SK-N-SH treated with all-trans-retinoic acid at 6 μM for 48 hours (cell line): ENCODE data around the gene HDAC4.

Source experiments
- ARNTL ChIP-seq: fragments of 450-650 bp; formaldehyde crosslinking; IDR thresholded peaks from 2 replicates; pipeline ENCODE4 v1.5.0; 2020; ENCODE audit warnings: low read depth, mild to moderate bottlenecking, moderate library complexity, borderline replicate concordance
- CREB5 ChIP-seq: fragments of 250-450 bp; sonication (Bioruptor Pico); IDR thresholded peaks from 2 replicates; pipeline ENCODE4 v1.5.1; 2020; ENCODE audit warnings: low read depth, mild to moderate bottlenecking, moderate library complexity
- CSDC2 ChIP-seq: fragments of 250-450 bp; sonication (Bioruptor Pico); IDR thresholded peaks from 2 replicates; pipeline ENCODE4 v1.5.0; 2020; ENCODE audit warnings: mild to moderate bottlenecking, moderate library complexity
- ESRRG ChIP-seq: fragments of 250-450 bp; sonication (Bioruptor Pico); IDR thresholded peaks from 2 replicates; pipeline ENCODE4 v1.6.1; 2021; ENCODE audit warnings: mild to moderate bottlenecking
- ISL1 ChIP-seq: fragments of 250-450 bp; sonication (Bioruptor Pico); IDR thresholded peaks from 2 replicates; pipeline ENCODE4 v2.1.2; 2022; ENCODE audit warnings: mild to moderate bottlenecking, moderate library complexity
- OSR1 ChIP-seq: fragments of 250-450 bp; sonication (Bioruptor Pico); IDR thresholded peaks from 2 replicates; pipeline ENCODE4 v1.8.0; 2022; ENCODE audit warnings: moderate library complexity, mild to moderate bottlenecking, inconsistent platforms
- PATZ1 ChIP-seq: fragments of 250-450 bp; sonication (Bioruptor Pico); IDR thresholded peaks from 2 replicates; pipeline ENCODE4 v1.8.0; 2020; ENCODE audit warnings: mild to moderate bottlenecking, moderate library complexity, borderline replicate concordance
- PPARA ChIP-seq: fragments of 250-450 bp; sonication (Bioruptor Pico); IDR thresholded peaks from 2 replicates; pipeline ENCODE4 v1.5.0; 2020; ENCODE audit warnings: mild to moderate bottlenecking, borderline replicate concordance
- RARB ChIP-seq: fragments of 250-450 bp; sonication (Bioruptor Pico); IDR thresholded peaks from 2 replicates; pipeline ENCODE4 v1.8.0; 2021; ENCODE audit warnings: mild to moderate bottlenecking, moderate library complexity
- TOX ChIP-seq: fragments of 250-450 bp; sonication (Bioruptor Pico); IDR thresholded peaks from 2 replicates; pipeline ENCODE4 v1.8.0; 2021; ENCODE audit warnings: mild to moderate bottlenecking, moderate library complexity, borderline replicate concordance
- ZFP3 ChIP-seq: fragments of 250-450 bp; sonication (Bioruptor Pico); IDR thresholded peaks from 2 replicates; pipeline ENCODE4 v1.5.0; 2020; ENCODE audit warnings: mild to moderate bottlenecking, moderate library complexity
- ZNF70 ChIP-seq: fragments of 450-650 bp; formaldehyde crosslinking; IDR thresholded peaks from 2 replicates; pipeline ENCODE4 v1.5.0; 2020; ENCODE audit warnings: mild to moderate bottlenecking, moderate library complexity
- ZNF8 ChIP-seq: fragments of 450-650 bp; formaldehyde crosslinking; IDR thresholded peaks from 2 replicates; pipeline ENCODE4 v1.5.0; 2020; ENCODE audit warnings: mild to moderate bottlenecking, moderate library complexity
- TF ChIP-seq, protein P1 (sequence below): fragments of 250-450 bp; sonication (Bioruptor Pico); IDR thresholded peaks from 2 replicates; pipeline ENCODE4 v1.5.0; 2020; ENCODE audit warnings: mild to moderate bottlenecking, moderate library complexity

DNA sequence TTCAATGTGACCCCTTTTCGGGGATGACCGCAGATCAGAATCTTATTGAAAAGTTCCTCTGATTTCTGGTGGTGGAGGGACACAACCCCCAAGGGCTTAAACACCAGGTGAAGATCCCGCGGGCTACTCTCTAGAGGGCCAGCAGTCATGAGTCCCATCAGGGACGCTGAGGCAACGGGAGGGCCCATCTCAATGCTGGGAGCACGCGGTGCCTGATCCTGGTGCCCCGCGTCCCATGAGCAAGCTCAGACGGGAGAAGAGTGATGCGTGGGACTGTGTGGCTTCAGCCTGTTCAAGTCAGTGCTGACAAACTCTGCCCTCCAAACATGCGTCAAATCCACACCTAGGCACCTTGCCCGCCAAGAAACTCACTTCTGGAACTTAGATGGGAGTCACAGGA, 328.0 kb downstream of the HDAC4 start:
- TF ChIP-seq PATZ1 (CRISPR knock-in tag) = no peak
- no peak for TF ChIP-seq ZNF70 (CRISPR knock-in tag)
- no peak for TF ChIP-seq ISL1 (CRISPR knock-in tag)
- TF ChIP-seq OSR1 (CRISPR knock-in tag) = no peak
- TF ChIP-seq ZNF8 (CRISPR knock-in tag) = no peak
- TF ChIP-seq PPARA = no peak
- TF ChIP-seq, protein P1, sequence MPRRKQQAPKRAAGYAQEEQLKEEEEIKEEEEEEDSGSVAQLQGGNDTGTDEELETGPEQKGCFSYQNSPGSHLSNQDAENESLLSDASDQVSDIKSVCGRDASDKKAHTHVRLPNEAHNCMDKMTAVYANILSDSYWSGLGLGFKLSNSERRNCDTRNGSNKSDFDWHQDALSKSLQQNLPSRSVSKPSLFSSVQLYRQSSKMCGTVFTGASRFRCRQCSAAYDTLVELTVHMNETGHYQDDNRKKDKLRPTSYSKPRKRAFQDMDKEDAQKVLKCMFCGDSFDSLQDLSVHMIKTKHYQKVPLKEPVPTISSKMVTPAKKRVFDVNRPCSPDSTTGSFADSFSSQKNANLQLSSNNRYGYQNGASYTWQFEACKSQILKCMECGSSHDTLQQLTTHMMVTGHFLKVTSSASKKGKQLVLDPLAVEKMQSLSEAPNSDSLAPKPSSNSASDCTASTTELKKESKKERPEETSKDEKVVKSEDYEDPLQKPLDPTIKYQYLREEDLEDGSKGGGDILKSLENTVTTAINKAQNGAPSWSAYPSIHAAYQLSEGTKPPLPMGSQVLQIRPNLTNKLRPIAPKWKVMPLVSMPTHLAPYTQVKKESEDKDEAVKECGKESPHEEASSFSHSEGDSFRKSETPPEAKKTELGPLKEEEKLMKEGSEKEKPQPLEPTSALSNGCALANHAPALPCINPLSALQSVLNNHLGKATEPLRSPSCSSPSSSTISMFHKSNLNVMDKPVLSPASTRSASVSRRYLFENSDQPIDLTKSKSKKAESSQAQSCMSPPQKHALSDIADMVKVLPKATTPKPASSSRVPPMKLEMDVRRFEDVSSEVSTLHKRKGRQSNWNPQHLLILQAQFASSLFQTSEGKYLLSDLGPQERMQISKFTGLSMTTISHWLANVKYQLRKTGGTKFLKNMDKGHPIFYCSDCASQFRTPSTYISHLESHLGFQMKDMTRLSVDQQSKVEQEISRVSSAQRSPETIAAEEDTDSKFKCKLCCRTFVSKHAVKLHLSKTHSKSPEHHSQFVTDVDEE (CRISPR knock-in tag) = no peak
- no peak for TF ChIP-seq ARNTL (CRISPR knock-in tag)
- no peak for TF ChIP-seq ZFP3 (CRISPR knock-in tag)
- TF ChIP-seq CREB5 (CRISPR knock-in tag) = no peak
- no peak for TF ChIP-seq CSDC2 (CRISPR knock-in tag)
- no peak for TF ChIP-seq TOX (CRISPR knock-in tag)
- TF ChIP-seq RARB (CRISPR knock-in tag) = no peak
- TF ChIP-seq ESRRG (CRISPR knock-in tag) = no peak
